ENCODE results near the gene ACTN4. TPM values are rescaled to one million over a fixed set of nuclear protein-coding genes. Genes with fewer than 3 reads are reported as not detected.

The ACTN4 gene
- total RNA-seq, 1 donor from 2014 or later = 127 TPM

GRCh38 chr19:38734176-38734425 is 86.7 kb downstream of the ACTN4 start:
- TF ChIP-seq EZH2phosphoT487 (IDR thresholded peaks at IDR 0.05) = no peak
- Histone ChIP-seq H3K4me3 (no peak overlapping the region), H2AFZ (replicated peaks) (no peak overlapping the region), H3K4me1 (peaks cover 12% of the 10 kb centered on the region), H3K79me2 (ENCODE audit: low read depth) (no peaks in the 10 kb centered on the region), H3K27me3 (peaks cover 22% of the 10 kb centered on the region), H3F3A (ENCODE audit: low read depth) (peaks cover 26% of the 10 kb centered on the region), H3K9ac (no peak overlapping the region), H4K20me1 (ENCODE audit: low read depth) (peaks cover 15% of the 10 kb centered on the region), H3K9me3 (ENCODE audit: low read depth) (no peaks in the 10 kb centered on the region), H3K36me3 (no peaks in the 10 kb centered on the region), H3K27ac (no peak overlapping the region), H3K4me2 (no peak overlapping the region)
- Mint-ChIP-seq H3K4me3 (no peak overlapping the region), H3K27ac (no peak overlapping the region), H3K4me1 (peaks cover 12% of the 10 kb centered on the region), H3K36me3 (peaks cover 8% of the 10 kb centered on the region), H3K9me3 (no peaks in the 10 kb centered on the region), H3K27me3 (ENCODE audit: insufficient read depth, low read depth) (peaks cover 11% of the 10 kb centered on the region)
- no peak for DNase-seq (ENCODE audit: low spot score)

DNA sequence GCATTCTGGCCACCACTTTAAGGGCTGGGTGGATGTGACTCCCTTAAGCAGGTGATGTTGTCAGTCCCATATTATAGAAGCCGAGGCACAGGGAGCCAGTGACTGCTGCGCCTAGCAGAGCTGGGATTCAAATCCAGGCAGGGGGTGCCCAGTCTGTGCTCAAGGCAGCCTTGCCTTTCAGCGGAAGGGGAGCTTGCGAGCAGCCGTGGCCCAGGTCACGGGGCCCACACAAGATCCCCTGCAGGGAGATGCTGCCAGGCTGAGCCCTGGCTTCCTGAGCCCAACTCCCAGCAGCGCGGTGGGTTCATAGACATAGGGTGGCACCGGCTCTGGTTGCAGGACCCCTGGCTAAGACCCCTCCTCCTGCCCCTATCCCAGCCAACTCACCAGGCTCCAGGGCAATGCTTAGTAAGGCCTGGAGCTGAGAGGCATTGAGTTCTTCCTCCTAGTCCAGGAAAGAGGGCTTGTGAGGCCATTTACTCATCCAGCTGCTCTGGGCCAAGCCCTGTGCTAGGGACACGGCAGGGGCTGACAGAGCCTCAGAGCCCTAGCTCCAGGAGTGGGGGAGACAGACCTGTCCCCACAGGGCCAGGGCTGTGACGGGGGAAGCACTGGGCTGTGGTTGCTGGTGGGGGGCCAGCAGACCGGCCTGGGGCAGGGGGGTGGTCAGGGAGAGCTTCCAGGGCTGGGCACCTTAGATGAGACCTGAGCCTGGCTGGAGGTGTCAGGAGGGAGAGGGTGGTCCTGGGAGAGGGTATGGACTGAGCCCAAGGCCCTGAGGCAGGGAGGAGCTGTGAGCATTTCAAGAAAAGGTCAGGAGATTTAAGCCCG is 87.2 kb downstream of the ACTN4 start:
- Histone ChIP-seq H2AFZ (replicated peaks) (no peak overlapping the region), H3K4me1 (peaks cover 12% of the 10 kb centered on the region), H3K9ac (no peak overlapping the region), H3K4me3 (peak overlapping the region; percentile 38), H3K9me3 (ENCODE audit: low read depth) (no peaks in the 10 kb centered on the region), H3K79me2 (ENCODE audit: low read depth) (no peaks in the 10 kb centered on the region), H3K4me2 (peak overlapping the region; percentile 63), H3K27me3 (peaks cover 22% of the 10 kb centered on the region), H3K27ac (no peak overlapping the region), H4K20me1 (ENCODE audit: low read depth) (peaks cover 15% of the 10 kb centered on the region), H3K36me3 (no peaks in the 10 kb centered on the region), H3F3A (ENCODE audit: low read depth) (peaks cover 26% of the 10 kb centered on the region)
- H3K4me1 Mint-ChIP-seq = peaks cover 11% of the 10 kb centered on the region
- H3K27me3 Mint-ChIP-seq (ENCODE audit: insufficient read depth, low read depth) = peaks cover 11% of the 10 kb centered on the region
- TF ChIP-seq EZH2phosphoT487 (IDR thresholded peaks at IDR 0.05) (no peak), EZH2 (IDR thresholded peaks at IDR 0.05) (no peak), CTCF (IDR thresholded peaks at IDR 0.05) (no peak)
- no peak overlapping the region for H3K27ac Mint-ChIP-seq
- no peaks in the 10 kb centered on the region for H3K9me3 Mint-ChIP-seq
- peak; percentile 41 for DNase-seq (ENCODE audit: low spot score)
- H3K36me3 Mint-ChIP-seq = peaks cover 6% of the 10 kb centered on the region
- peak overlapping the region; percentile 77 for H3K4me3 Mint-ChIP-seq

- no peaks in the 10 kb centered on the region for H3K9me3 Mint-ChIP-seq
- Histone ChIP-seq H3K9me3 (ENCODE audit: low read depth) (no peaks in the 10 kb centered on the region), H3K4me2 (peak overlapping the region; percentile 63), H2AFZ (replicated peaks) (peak overlapping the region; percentile 17), H3K79me2 (ENCODE audit: low read depth) (no peaks in the 10 kb centered on the region), H3K36me3 (no peaks in the 10 kb centered on the region), H3K9ac (no peak overlapping the region), H3F3A (ENCODE audit: low read depth) (peaks cover 24% of the 10 kb centered on the region), H3K27me3 (peaks cover 22% of the 10 kb centered on the region), H3K27ac (no peak overlapping the region), H3K4me1 (peaks cover 12% of the 10 kb centered on the region), H4K20me1 (ENCODE audit: low read depth) (peaks cover 13% of the 10 kb centered on the region), H3K4me3 (peak overlapping the region; percentile 38)
- H3K27me3 Mint-ChIP-seq (ENCODE audit: insufficient read depth, low read depth) = peaks cover 11% of the 10 kb centered on the region
- H3K4me1 Mint-ChIP-seq = peaks cover 11% of the 10 kb centered on the region
- no peak overlapping the region for H3K27ac Mint-ChIP-seq
- H3K36me3 Mint-ChIP-seq = peaks cover 6% of the 10 kb centered on the region
- H3K4me3 Mint-ChIP-seq = peak overlapping the region; percentile 77
- DNase-seq (ENCODE audit: low spot score) = peak; percentile 72
- no peak for TF ChIP-seq EZH2phosphoT487 (IDR thresholded peaks at IDR 0.05)
- no peak for TF ChIP-seq CTCF (IDR thresholded peaks at IDR 0.05)
- no peak for TF ChIP-seq EZH2 (IDR thresholded peaks at IDR 0.05)
Observed at GRCh38 chr19:38735257-38735686, 87.8 kb downstream of the ACTN4 start.

GRCh38 chr19:38736036-38736412 is 88.6 kb downstream of the ACTN4 start:
- Mint-ChIP-seq H3K4me1 (peaks cover 11% of the 10 kb centered on the region), H3K4me3 (peak overlapping the region; percentile 71), H3K27me3 (ENCODE audit: insufficient read depth, low read depth) (peaks cover 14% of the 10 kb centered on the region), H3K9me3 (no peaks in the 10 kb centered on the region), H3K36me3 (peaks cover 2% of the 10 kb centered on the region), H3K27ac (no peak overlapping the region)
- Histone ChIP-seq H3K27ac (no peak overlapping the region), H3K9ac (no peak overlapping the region), H2AFZ (replicated peaks) (peak overlapping the region; percentile 63), H3K4me1 (peaks cover 12% of the 10 kb centered on the region), H3K9me3 (ENCODE audit: low read depth) (no peaks in the 10 kb centered on the region), H3K36me3 (no peaks in the 10 kb centered on the region), H3K79me2 (ENCODE audit: low read depth) (no peaks in the 10 kb centered on the region), H4K20me1 (ENCODE audit: low read depth) (peaks cover 9% of the 10 kb centered on the region), H3K4me3 (peak overlapping the region; percentile 57), H3K27me3 (peaks cover 22% of the 10 kb centered on the region), H3F3A (ENCODE audit: low read depth) (peaks cover 21% of the 10 kb centered on the region), H3K4me2 (peak overlapping the region; percentile 74)
- DNase-seq (ENCODE audit: low spot score) = peak; percentile 82
- TF ChIP-seq EZH2 (IDR thresholded peaks at IDR 0.05) (no peak), CTCF (IDR thresholded peaks at IDR 0.05) (no peak), EZH2phosphoT487 (IDR thresholded peaks at IDR 0.05) (no peak)

All from neural progenitor cell (in vitro differentiated cells).